ENCODE measurements around the gene ATCAY.

ATCAY gene

GRCh38 chr19:3975637-3976087, 95.2 kb downstream of the ATCAY start:
- DNase-seq: peak; percentile 46 to 48

GRCh38 chr19:3976495-3977241, 96.2 kb downstream of the ATCAY start:
- peak; percentile 34 to 35 for DNase-seq
